ENCODE measurements around the gene CRY2. TPM values are rescaled to one million over a fixed set of nuclear protein-coding genes. Genes with fewer than 3 reads are reported as not detected.

The CRY2 gene
- total RNA-seq, 1 donor from 2014 or later = 10.8 TPM

DNA sequence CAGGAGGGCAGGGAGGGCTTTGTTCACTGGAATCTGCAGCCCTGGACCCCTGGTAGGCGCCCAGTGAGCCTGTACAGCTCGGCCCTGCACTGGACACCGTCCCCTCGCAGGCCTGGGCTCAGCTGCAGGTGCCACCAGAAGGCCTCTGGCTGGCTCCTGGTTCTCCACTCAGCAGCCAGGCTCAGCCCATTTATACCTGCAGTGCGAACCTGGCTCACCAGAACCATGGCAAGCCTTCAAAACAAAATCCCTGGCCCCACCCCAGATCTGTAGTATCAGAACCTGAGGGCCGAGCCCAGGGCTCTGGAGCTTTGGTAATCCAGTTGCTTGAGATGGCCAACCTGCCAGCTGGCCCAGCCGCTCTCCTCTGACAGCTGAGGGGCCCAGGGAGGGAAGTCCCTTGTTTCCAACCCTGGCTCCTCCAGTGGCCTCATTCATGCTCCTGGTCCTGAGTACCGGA is 60.7 kb downstream of the CRY2 start:
- FAIRE-seq = no peak
- H3K36me3 ChIP-seq (ENCODE audit: control insufficient read depth, insufficient read depth, low read length) = peaks cover 13% of the 10 kb centered on the region
- H3K27me3 ChIP-seq (ENCODE audit: control insufficient read depth, insufficient read depth, low read length) = no peaks in the 10 kb centered on the region
- H3K4me3 ChIP-seq (ENCODE audit: low read depth, low read length) = no peak overlapping the region
- DNase-seq (ENCODE audit: low read depth) = no peak
- TF ChIP-seq CTCF (IDR thresholded peaks at IDR 0.05; ENCODE audit: insufficient read depth, low read length, severe bottlenecking) = no peak

DNA sequence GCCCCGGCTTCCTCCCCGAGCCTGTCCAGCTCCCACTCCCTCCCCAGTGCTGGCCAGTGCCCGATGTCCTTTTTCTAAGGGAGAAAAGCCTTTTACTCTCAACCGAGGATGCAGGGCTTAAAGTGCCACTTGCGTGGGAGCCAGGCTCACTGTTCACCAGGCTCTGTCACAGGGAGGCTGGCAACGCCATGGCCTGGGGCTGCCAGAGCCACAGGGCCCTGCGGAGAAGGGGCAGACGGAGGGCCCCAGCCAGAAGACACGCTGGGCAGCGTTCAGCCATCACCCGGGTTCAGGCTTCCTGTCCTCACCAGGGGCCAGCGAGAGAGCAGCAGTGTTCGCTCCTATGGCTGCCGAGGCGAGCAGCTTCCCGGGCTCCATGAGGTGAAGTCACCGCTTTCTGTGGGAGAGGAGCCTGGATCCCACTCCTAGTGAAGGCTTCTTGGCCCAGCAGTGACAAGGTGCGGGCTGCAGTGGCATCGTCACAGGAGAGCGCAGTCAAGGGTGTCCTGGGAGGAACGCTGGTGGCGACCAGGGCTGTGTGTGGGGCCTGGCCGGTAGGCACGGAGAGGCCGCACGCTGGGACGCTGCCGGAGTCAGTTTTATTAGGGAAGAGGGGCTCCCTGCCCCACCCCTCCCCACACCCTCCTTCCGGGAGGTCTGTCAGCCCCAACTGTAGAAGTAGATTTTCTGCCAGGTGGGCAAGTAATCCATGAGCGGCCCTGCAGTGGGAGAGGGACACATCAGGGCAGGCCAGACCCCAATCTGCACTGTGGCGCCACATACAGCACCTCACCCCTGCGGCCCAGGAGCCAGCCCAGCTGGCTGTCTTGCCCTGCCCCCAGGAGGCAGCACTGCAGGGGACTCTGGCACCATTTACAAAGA is 62.6 kb downstream of the CRY2 start:
- FAIRE-seq = no peak
- Histone ChIP-seq H3K27me3 (ENCODE audit: control insufficient read depth, insufficient read depth, low read length) (no peaks in the 10 kb centered on the region), H3K36me3 (ENCODE audit: control insufficient read depth, insufficient read depth, low read length) (peaks cover 28% of the 10 kb centered on the region), H3K4me3 (ENCODE audit: low read depth, low read length) (no peak overlapping the region)
- no peak for TF ChIP-seq CTCF (IDR thresholded peaks at IDR 0.05; ENCODE audit: insufficient read depth, low read length, severe bottlenecking)
- no peak for DNase-seq (ENCODE audit: low read depth)

- FAIRE-seq = no peak
Measured at GRCh38 chr11:45910623-45911022, 63.3 kb downstream of the CRY2 start.

GRCh38 chr11:45913514-45913913 is 66.2 kb downstream of the CRY2 start:
- DNase-seq (ENCODE audit: low read depth) (no peak), FAIRE-seq (no peak)
- H3K27me3 ChIP-seq (ENCODE audit: control insufficient read depth, insufficient read depth, low read length) = no peaks in the 10 kb centered on the region
- H3K4me3 ChIP-seq (ENCODE audit: low read depth, low read length) = no peak overlapping the region
- no peak for TF ChIP-seq CTCF (IDR thresholded peaks at IDR 0.05; ENCODE audit: insufficient read depth, low read length, severe bottlenecking)
- peaks cover 37% of the 10 kb centered on the region for H3K36me3 ChIP-seq (ENCODE audit: control insufficient read depth, insufficient read depth, low read length)

More at GRCh38 chr11:45910623-45911022, 63.3 kb downstream of the CRY2 start:
- no peaks in the 10 kb centered on the region for H3K27me3 ChIP-seq (ENCODE audit: control insufficient read depth, insufficient read depth, low read length)
- peaks cover 33% of the 10 kb centered on the region for H3K36me3 ChIP-seq (ENCODE audit: control insufficient read depth, insufficient read depth, low read length)
- DNase-seq (ENCODE audit: low read depth) = no peak
- no peak for TF ChIP-seq CTCF (IDR thresholded peaks at IDR 0.05; ENCODE audit: insufficient read depth, low read length, severe bottlenecking)
- no peak overlapping the region for H3K4me3 ChIP-seq (ENCODE audit: low read depth, low read length)

DNA sequence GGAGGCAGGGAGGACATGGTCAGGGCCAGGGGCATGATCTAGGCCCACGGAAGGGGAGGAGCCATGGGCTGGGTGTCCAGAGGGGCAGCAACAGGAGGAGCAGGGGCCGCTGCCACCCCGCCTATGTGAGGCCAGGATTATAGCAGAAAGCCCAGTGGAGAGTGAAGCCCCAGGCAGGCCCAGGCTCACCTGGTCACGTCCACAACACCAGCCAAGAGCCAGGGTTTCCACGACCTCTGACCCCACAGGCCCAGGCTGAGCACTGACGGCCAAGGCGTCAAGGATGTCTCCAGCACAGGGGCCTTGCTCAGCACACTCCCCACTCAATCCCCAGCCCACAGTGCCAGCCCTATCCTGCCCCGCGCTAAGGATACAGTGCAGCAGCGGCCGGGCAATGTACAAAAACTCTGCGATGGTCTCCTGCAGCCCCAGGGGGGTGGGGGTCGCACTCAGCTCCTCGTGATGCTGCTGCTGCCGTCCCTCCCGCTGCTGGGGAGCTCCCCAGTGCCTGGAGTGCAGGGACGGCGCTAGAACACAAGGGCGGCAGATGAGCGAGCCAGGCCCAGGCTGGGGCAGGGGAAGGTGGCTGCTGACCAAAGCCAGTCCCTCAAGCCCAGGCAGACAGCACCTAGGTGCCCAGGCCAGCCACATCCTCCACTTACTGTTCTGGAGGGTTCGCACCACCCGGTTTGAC is 66.8 kb downstream of the CRY2 start:
- no peak for FAIRE-seq
- TF ChIP-seq CTCF (IDR thresholded peaks at IDR 0.05; ENCODE audit: insufficient read depth, low read length, severe bottlenecking) = no peak

More for the DNA sequence above, 66.8 kb downstream of the CRY2 start:
- peaks cover 37% of the 10 kb centered on the region for H3K36me3 ChIP-seq (ENCODE audit: control insufficient read depth, insufficient read depth, low read length)
- H3K4me3 ChIP-seq (ENCODE audit: low read depth, low read length) = no peak overlapping the region
- H3K27me3 ChIP-seq (ENCODE audit: control insufficient read depth, insufficient read depth, low read length) = no peaks in the 10 kb centered on the region
- DNase-seq (ENCODE audit: low read depth) = no peak

Measured in bronchial epithelial cell (primary cell).